DOHH2 (cell line): ENCODE results near the gene PTPN2.

ENCODE experiments used
- EZH2phosphoT487 ChIP-seq: fragments of 200-600 bp; sonication (generic); IDR thresholded peaks from 2 replicates; pipeline ENCODE4 v1.6.1; 2017; ENCODE audit warnings: borderline replicate concordance, mild to moderate bottlenecking, antibody characterized with exemption, low read length, moderate library complexity, mixed read lengths
- TF ChIP-seq, protein P1 (sequence below): fragments of 200-600 bp; sonication (generic); IDR thresholded peaks from one replicate; pipeline ENCODE4 v1.5.1; 2014; ENCODE audit warnings: antibody characterized with exemption, mild to moderate bottlenecking, low read depth, low read length; ENCODE audit not compliant: poor library complexity, severe bottlenecking

- TF ChIP-seq, protein P1, sequence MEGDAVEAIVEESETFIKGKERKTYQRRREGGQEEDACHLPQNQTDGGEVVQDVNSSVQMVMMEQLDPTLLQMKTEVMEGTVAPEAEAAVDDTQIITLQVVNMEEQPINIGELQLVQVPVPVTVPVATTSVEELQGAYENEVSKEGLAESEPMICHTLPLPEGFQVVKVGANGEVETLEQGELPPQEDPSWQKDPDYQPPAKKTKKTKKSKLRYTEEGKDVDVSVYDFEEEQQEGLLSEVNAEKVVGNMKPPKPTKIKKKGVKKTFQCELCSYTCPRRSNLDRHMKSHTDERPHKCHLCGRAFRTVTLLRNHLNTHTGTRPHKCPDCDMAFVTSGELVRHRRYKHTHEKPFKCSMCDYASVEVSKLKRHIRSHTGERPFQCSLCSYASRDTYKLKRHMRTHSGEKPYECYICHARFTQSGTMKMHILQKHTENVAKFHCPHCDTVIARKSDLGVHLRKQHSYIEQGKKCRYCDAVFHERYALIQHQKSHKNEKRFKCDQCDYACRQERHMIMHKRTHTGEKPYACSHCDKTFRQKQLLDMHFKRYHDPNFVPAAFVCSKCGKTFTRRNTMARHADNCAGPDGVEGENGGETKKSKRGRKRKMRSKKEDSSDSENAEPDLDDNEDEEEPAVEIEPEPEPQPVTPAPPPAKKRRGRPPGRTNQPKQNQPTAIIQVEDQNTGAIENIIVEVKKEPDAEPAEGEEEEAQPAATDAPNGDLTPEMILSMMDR = no peak
- no peak for TF ChIP-seq EZH2phosphoT487
These were observed 49.3 kb upstream of the PTPN2 start for GRCh38 chr18:12933327-12933726.
